ACC112 (cell line): Measurements from ENCODE around the gene LRRD1.
A peak's percentile ranks its signal among the peaks of the same experiment; 100 is the strongest.

Experiments used
- H2AFZ ChIP-seq: fragments of 200-600 bp; sonication (generic); one replicate; pipeline ENCODE4 v1.6.0; 2017; ENCODE audit warnings: antibody characterized with exemption, low read length; ENCODE audit not compliant: unreplicated experiment
- H3K27ac ChIP-seq: fragments of 200-600 bp; sonication (generic); 2 replicates; pipeline ENCODE4 v1.5.1; 2014; ENCODE audit warnings: low read depth, mild to moderate bottlenecking, antibody characterized with exemption, low read length, moderate library complexity
- H3K27me3 ChIP-seq: fragments of 200-600 bp; sonication (generic); 2 replicates; pipeline ENCODE4 v1.6.1; 2014; ENCODE audit warnings: mild to moderate bottlenecking, antibody characterized with exemption, low read length, moderate library complexity, mixed read lengths; ENCODE audit not compliant: insufficient read depth
- H3K36me3 ChIP-seq: fragments of 200-600 bp; sonication (generic); 2 replicates; pipeline ENCODE4 v1.6.1; 2016; ENCODE audit warnings: mild to moderate bottlenecking, antibody characterized with exemption, low read length, moderate library complexity, mixed read lengths; ENCODE audit not compliant: insufficient read depth
- H3K4me1 ChIP-seq: fragments of 200-600 bp; sonication (generic); one replicate; pipeline ENCODE4 v1.6.1; 2016; ENCODE audit warnings: low read length, mixed read lengths; ENCODE audit not compliant: insufficient read depth, unreplicated experiment, control insufficient read depth
- H3K4me3 ChIP-seq: fragments of 200-600 bp; sonication (generic); 2 replicates; pipeline ENCODE4 v1.5.1; 2014; ENCODE audit warnings: mild to moderate bottlenecking, low read depth, low read length
- H3K79me2 ChIP-seq: fragments of 200-600 bp; sonication (generic); one replicate; pipeline ENCODE4 v1.6.0; 2016; ENCODE audit warnings: low read length; ENCODE audit not compliant: control insufficient read depth, unreplicated experiment, insufficient read depth

Gene LRRD1

DNA sequence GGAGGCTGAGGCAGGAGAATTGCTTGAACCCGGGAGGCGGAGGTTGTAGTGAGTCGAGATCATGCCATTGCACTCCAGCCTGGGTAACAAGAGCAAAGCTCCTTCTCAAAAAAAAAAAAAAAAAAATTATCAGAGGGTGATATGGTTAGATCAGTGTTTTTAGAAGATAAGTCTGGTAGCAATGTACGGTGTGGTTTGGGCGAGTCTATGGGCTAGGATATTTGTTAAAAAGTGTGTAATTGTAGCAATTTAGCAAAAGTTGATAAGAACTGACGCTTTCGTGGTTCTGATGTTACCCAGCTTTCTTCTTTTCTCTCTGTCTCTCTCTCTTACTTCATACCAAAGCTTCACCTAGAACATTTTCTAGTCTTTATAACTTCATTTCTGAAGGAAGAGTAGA lies 37.8 kb downstream of the LRRD1 start:
- Histone ChIP-seq H3K27me3 (no peaks in the 10 kb centered on the region), H3K27ac (no peak overlapping the region), H3K36me3 (no peaks in the 10 kb centered on the region), H3K4me3 (no peak overlapping the region), H3K79me2 (no peaks in the 10 kb centered on the region), H3K4me1 (no peaks in the 10 kb centered on the region), H2AFZ (no peak overlapping the region)

DNA sequence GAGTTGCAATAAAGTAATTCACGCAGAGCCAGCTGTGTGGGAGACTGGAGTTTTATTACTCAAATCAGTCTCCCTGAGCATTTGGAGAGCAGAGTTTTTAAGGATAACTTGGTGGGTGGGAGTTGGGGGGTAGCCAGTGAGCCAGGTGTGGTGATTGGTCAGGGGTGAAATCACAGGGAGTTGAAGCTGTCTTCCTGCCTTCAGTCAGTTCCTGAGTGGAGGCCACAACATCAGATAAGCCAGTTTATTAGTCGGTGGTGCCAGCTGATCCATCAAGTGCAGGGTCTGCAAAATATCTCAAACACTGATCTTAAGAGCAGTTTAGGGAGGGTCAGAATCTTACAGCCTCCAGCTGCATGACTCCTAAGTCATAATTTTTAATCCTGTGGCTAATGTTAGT lies 41.4 kb downstream of the LRRD1 start:
- peaks cover 15% of the 10 kb centered on the region for H3K79me2 ChIP-seq
- H3K36me3 ChIP-seq: no peaks in the 10 kb centered on the region
- no peak overlapping the region for H3K27ac ChIP-seq
- no peaks in the 10 kb centered on the region for H3K4me1 ChIP-seq
- H3K27me3 ChIP-seq: no peaks in the 10 kb centered on the region
- H2AFZ ChIP-seq: no peak overlapping the region
- no peak overlapping the region for H3K4me3 ChIP-seq

DNA sequence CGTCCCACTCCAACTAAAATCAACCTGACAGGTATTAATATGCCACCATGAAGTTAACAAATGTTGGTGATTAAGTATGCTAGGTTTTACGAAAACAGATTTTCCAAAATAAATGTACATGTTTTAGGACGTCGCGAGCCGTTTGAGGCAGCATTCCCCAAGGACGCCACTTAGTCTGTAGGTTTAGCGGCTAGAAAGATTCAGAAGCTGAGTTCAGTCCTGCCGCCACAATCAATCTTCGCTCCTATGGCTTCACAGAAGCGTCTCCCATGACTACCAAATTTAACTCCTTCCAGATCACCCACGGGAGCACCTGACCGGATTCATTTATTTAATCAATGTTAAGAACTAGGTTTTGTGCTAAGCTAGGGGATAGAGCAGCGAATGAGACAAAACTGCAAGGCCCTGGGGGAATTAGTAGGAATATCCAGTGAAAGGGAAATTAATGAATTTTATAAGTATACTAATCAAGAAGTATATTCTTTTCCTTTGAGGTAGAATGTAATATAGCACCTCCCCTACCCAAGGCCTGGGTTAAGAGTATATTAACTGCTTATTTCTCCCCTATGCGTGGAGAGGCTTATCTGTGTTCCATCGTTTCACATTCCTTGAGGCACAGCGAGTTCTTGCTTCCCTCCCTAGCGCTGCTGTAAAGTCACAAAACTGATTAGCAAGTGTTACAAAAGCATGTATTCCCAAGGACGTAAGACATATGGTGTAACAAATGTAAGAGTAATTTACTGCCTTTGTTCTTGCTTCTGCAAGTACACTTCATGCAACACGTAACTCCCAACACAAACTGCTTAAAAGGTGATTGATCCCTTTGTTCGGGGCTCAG lies 43.7 kb downstream of the LRRD1 start:
- peaks cover 36% of the 10 kb centered on the region for H3K79me2 ChIP-seq
- H3K27me3 ChIP-seq: no peaks in the 10 kb centered on the region
- H3K4me1 ChIP-seq: peaks cover 5% of the 10 kb centered on the region
- H3K27ac ChIP-seq: peak overlapping the region; percentile 90
- peak overlapping the region; percentile 89 for H3K4me3 ChIP-seq
- H2AFZ ChIP-seq: peak overlapping the region; percentile 89
- no peaks in the 10 kb centered on the region for H3K36me3 ChIP-seq

DNA sequence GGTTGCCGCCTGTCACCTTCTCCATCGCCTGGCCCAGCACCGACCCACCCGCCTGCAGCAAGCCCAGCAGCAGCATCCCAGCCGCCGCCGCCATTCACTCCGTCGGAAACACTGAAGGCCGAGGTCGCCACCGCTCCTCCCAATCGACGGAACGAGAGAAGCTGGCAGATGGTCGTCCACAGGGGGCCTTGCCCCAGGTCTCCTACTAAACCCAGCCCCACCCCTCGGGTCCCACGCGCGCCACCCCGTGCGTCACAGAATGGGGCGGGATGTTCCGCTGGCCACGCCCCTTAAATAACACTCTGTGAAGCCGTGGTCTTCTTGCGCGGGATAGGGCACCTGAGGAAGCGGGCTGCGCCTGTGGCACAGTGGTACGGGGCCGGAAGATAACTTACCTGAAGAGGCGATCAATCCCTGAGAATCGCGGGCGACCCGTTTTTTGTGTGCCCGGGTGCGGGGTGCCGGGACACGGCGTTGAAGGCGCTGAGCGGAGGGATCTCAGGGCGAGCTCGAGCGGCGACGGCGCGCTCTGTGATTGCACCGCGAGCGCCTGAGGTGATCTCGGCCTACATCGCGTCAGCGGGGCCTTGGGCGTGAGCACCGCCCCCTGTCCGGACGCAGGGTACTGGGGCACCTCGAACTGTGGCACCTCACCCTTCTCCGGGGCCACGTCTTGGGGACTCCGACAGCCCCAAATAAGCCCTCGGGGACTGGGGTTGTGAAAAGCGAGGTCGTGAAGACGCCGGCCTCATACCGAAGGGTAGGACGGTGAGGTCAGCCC lies 44.5 kb downstream of the LRRD1 start, which contains the start of gene CYP51A1:
TSS of gene CYP51A1 (minus strand) at position 207 of the 781 bp plus-strand sequence. CDS start at position 94, 113 bp downstream.
- peak within 1 kb of the TSS; percentile 89 for H3K4me3 ChIP-seq
- peaks cover 44% of the 10 kb centered on the region for H3K79me2 ChIP-seq
- H3K36me3 ChIP-seq: 0 out of 2 replicates have a peak, but pooled peaks cover 5% of the 10 kb centered on the region
- peak within 1 kb of the TSS; percentile 89 for H2AFZ ChIP-seq
- H3K27me3 ChIP-seq: no peaks in the 10 kb centered on the region
- peaks cover 5% of the 10 kb centered on the region for H3K4me1 ChIP-seq
- H3K27ac ChIP-seq: peak within 1 kb of the TSS; percentile 90

DNA sequence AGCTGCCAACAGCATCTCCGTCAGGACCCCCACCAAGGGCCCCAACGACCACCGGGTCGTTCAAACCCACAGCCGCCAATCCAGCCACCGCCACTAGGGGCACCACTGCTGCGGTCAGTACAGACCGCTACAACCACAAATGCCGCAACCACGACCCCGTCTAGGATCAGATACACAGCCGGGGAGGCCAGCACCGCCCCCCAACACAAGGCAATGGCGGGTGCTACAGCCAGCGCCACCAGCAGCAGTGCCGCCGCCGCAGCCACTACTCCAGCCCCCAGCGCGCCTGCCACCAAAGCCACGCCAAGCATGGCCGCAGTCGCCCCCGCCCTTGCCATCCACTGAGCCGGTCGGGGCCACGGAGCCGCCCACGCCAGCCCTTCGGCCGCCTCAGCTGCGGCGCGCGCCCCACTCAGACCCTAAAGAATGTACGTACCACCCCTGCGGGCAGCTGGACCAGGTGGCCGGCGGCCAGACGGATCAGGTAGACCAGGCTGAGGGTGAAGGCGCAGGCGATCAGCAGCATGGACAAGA lies 45.1 kb downstream of the LRRD1 start:
- Histone ChIP-seq H3K4me3 (peak overlapping the region; percentile 89), H3K4me1 (peaks cover 5% of the 10 kb centered on the region), H3K27me3 (no peaks in the 10 kb centered on the region), H3K79me2 (peaks cover 44% of the 10 kb centered on the region), H3K36me3 (0 out of 2 replicates have a peak, but pooled peaks cover 5% of the 10 kb centered on the region), H3K27ac (peak overlapping the region; percentile 90), H2AFZ (peak overlapping the region; percentile 89)

DNA sequence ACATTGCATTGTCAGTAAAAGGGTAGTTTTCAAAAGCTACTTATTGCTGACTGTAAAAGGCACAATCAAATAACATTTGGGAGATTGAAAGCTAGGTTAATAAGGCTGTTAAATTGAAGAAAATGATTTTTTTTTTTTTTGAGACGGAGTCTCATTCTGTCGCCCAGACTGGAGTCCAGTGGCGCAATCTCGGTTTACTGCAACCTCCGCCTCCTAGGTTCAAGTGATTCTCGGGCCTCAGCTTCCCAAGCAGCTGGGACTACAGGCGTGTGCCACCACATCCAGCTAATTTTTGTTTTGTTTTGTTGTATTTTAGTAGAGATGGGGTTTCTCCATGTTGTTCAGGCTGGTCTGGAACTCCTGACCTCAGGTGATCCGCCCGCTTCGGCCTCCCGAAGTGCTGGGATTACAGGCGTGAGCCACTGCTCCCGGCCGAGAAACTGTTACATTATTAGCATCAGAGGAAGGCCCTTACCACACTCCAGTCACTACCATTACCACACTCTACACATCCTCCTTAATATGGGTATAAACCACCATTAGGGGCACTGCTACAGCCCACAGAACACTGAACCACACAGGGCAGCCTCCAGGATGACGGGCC lies 45.7 kb downstream of the LRRD1 start:
- H2AFZ ChIP-seq: peak overlapping the region; percentile 89
- H3K79me2 ChIP-seq: peaks cover 44% of the 10 kb centered on the region

DNA sequence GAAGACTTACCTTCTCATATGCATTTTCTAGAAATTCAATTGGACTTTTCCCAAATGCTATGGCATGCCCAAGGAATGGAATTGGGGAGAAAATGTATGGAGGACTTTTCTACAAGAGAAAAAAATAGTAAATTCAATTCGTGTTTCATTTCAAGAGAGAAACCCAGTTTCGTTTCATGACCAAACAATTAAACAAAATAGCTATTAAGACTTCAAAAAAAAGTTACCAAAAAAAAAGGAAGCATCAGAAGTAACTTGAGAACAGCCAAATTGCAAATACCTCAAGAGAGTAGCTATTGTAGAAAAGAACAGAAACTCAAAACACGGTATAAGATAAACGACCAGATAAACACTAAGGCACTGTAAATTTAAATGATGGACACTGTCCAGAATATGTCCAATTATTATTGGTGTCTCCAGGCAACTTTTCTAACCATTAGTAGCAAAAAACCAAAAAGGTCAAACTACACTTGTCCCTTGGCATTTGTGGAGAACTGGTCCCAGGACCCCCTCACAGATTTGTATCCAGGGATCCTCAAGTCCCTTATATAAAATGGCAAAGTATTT lies 47.1 kb downstream of the LRRD1 start:
- Histone ChIP-seq H3K36me3 (peaks cover 15% of the 10 kb centered on the region; the same call in 1 of the 2 replicates), H3K4me3 (peak overlapping the region; percentile 89), H2AFZ (no peak overlapping the region), H3K79me2 (peaks cover 44% of the 10 kb centered on the region), H3K27me3 (no peaks in the 10 kb centered on the region), H3K4me1 (peaks cover 5% of the 10 kb centered on the region), H3K27ac (no peak overlapping the region)

More for the DNA sequence above, 45.7 kb downstream of the LRRD1 start:
- Histone ChIP-seq H3K4me1 (peaks cover 5% of the 10 kb centered on the region), H3K36me3 (0 out of 2 replicates have a peak, but pooled peaks cover 5% of the 10 kb centered on the region), H3K27me3 (no peaks in the 10 kb centered on the region), H3K4me3 (peak overlapping the region; percentile 89), H3K27ac (no peak overlapping the region)

DNA sequence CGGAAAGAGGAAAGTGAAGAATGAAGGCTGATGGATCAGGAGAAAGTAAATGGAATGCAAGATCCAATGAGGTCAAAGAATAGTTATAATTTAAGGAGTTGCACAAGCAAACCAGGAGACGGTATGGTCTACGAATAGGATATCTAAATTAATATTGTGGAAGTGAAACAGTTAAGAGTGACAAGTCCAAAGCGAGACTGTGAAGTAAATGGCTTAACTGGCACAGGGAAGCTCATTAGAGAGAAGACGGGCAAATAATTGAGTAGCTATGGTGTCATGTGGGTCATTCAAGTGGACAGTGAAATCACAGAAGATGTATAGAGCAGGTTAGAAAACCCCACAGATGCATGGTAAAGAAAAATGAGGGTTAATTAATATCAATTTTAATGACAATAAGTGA lies 47.8 kb downstream of the LRRD1 start:
- H2AFZ ChIP-seq: no peak overlapping the region
- H3K27me3 ChIP-seq: no peaks in the 10 kb centered on the region
- H3K79me2 ChIP-seq: peaks cover 44% of the 10 kb centered on the region
- peaks cover 15% of the 10 kb centered on the region; the same call in 1 of the 2 replicates for H3K36me3 ChIP-seq
- no peak overlapping the region for H3K4me3 ChIP-seq
- no peak overlapping the region for H3K27ac ChIP-seq
- H3K4me1 ChIP-seq: peaks cover 5% of the 10 kb centered on the region

DNA sequence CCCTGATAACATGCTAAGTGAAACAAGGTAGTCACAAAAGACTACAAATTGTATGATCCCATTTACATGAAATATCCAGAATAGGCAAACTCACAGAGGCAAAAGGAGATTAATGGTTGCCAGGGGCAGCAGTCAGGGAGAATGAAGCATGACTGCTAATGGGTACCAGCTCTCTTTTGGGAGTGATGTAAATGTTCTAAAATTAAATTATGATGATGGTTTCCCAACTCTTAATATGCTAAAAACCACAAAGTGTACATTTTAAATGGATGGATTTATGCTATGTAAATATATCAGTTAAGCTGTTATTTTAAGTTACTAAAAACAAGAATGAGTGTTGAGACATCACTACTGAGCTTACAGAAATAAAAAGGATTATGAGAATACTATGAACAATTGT lies 57.3 kb downstream of the LRRD1 start:
- Histone ChIP-seq H2AFZ (no peak overlapping the region), H3K36me3 (peaks cover 54% of the 10 kb centered on the region), H3K27me3 (no peaks in the 10 kb centered on the region), H3K79me2 (peaks cover 29% of the 10 kb centered on the region), H3K27ac (no peak overlapping the region), H3K4me1 (no peaks in the 10 kb centered on the region), H3K4me3 (no peak overlapping the region)

DNA sequence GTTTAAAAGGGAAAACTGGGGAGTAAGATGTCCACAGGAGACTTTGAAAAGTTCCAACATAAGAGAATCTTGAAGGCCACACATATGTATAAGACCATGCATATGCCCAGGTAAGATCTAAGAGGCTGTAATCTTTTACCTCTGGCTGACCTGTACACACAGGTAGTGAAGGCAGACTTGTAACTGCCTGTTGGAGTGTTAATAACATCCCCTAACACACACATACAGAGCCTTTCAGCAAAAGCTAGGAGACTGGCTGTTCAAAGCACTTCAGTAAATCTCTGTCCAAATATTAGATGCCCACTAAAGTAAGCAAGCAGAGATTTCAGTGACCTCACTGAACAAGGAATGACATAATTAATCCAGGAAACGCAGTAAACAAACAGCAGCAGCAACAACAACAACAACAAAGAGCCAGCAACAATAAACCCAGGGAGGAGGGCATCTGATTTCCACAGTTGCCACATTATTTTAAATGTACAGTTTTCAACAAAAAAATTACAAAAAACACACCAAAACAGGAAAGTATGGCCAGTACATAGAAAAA lies 59.7 kb downstream of the LRRD1 start:
- Histone ChIP-seq H2AFZ (no peak overlapping the region), H3K4me3 (no peak overlapping the region), H3K27ac (no peak overlapping the region), H3K36me3 (peaks cover 70% of the 10 kb centered on the region), H3K79me2 (peaks cover 32% of the 10 kb centered on the region), H3K4me1 (no peaks in the 10 kb centered on the region), H3K27me3 (no peaks in the 10 kb centered on the region)
